Fibroblast of the aortic adventitia (primary cell): ENCODE data around the gene KCNT1. TPM values are rescaled to one million over a fixed set of nuclear protein-coding genes. Genes with fewer than 3 reads are reported as not detected.

ENCODE experiments used
- DNase-seq: peaks from one replicate; pipeline ENCODE4 v3.0.0-alpha.2; 2010; ENCODE audit warnings: low read depth
- H3K4me3 ChIP-seq: 2 replicates; pipeline ENCODE4 v1.5.1; 2011; ENCODE audit warnings: low read depth, mild to moderate bottlenecking, control low read depth, low read length, moderate library complexity
- total RNA-seq: library from RNA; depleted of rRNA; stranded (reverse); fragments of >200 nt; gene quantifications from 2 replicates; pipeline ENCODE4 v1.2.3, GENCODE V29; 2012; ENCODE audit warnings: low replicate concordance
- TF ChIP-seq, protein P1 (sequence below): IDR thresholded peaks from 2 replicates; pipeline ENCODE4 v1.5.1; 2011; ENCODE audit warnings: mild to moderate bottlenecking, low read length, control low read depth, inconsistent platforms; ENCODE audit not compliant: insufficient read depth

The KCNT1 gene
- total RNA-seq, 1 donor: not detected

GRCh38 chr9:135797507-135798262 is 95.7 kb downstream of the KCNT1 start:
- H3K4me3 ChIP-seq: no peak overlapping the region
- peak; percentile 49 for DNase-seq
- TF ChIP-seq, protein P1, sequence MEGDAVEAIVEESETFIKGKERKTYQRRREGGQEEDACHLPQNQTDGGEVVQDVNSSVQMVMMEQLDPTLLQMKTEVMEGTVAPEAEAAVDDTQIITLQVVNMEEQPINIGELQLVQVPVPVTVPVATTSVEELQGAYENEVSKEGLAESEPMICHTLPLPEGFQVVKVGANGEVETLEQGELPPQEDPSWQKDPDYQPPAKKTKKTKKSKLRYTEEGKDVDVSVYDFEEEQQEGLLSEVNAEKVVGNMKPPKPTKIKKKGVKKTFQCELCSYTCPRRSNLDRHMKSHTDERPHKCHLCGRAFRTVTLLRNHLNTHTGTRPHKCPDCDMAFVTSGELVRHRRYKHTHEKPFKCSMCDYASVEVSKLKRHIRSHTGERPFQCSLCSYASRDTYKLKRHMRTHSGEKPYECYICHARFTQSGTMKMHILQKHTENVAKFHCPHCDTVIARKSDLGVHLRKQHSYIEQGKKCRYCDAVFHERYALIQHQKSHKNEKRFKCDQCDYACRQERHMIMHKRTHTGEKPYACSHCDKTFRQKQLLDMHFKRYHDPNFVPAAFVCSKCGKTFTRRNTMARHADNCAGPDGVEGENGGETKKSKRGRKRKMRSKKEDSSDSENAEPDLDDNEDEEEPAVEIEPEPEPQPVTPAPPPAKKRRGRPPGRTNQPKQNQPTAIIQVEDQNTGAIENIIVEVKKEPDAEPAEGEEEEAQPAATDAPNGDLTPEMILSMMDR: peak; percentile 75

- H3K4me3 ChIP-seq: no peak overlapping the region
- no peak for DNase-seq
- TF ChIP-seq, protein P1: no peak
Observed at GRCh38 chr9:135798263-135798585, 96.2 kb downstream of the KCNT1 start.

- no peak for DNase-seq
- no peak overlapping the region for H3K4me3 ChIP-seq
- TF ChIP-seq, protein P1: no peak
Observed at GRCh38 chr9:135799261-135799660, 97.3 kb downstream of the KCNT1 start.

DNA sequence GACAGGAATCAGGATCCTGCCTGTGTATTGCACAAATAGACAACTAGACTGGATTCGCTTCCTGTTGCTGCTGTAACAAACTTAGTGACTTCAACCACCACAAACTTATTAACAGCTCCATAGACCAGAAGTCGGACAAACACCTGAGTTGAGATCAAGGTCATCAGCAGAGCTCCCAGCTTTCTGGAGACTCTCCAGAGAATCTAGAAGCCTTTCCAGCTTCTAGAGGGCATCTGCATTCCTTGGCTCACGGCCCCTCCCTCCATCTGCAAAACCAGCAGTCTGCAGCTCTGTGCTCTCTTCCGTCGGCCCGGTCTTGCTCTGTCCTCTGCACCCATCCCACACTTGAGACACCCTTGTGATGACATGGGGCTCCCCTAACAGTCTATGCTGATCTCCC is 99.1 kb downstream of the KCNT1 start:
- DNase-seq: no peak
- no peak overlapping the region for H3K4me3 ChIP-seq
- TF ChIP-seq, protein P1: no peak

GRCh38 chr9:135802876-135803419 is 101.0 kb downstream of the KCNT1 start:
- TF ChIP-seq, protein P1: no peak
- DNase-seq: no peak
- H3K4me3 ChIP-seq: no peak overlapping the region

GRCh38 chr9:135803441-135803840 is 101.5 kb downstream of the KCNT1 start:
- no peak overlapping the region for H3K4me3 ChIP-seq
- TF ChIP-seq, protein P1: no peak
- DNase-seq: no peak
